ENCODE data around the gene JAZF1.

DNA sequence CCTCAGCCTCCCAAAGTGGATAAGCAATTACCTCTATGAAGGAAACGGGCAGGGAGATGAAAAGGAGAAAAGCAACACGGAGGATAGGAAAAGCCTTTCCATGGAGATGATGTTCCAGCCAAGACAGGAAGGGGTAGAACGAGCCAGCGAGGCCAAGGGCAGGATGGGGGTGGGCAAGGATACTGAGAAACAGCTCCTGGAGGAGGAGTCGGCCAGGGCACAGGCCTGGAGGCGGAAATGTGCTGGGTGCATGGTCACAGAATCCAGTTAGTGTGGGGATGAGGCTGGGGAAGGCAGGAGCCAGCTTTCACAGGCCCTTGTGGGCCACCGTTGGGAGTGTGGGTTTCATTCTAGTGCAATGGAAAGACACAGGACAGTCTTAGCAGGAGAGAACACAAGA lies 162.6 kb downstream of the JAZF1 start:
- TF ChIP-seq, protein P1, sequence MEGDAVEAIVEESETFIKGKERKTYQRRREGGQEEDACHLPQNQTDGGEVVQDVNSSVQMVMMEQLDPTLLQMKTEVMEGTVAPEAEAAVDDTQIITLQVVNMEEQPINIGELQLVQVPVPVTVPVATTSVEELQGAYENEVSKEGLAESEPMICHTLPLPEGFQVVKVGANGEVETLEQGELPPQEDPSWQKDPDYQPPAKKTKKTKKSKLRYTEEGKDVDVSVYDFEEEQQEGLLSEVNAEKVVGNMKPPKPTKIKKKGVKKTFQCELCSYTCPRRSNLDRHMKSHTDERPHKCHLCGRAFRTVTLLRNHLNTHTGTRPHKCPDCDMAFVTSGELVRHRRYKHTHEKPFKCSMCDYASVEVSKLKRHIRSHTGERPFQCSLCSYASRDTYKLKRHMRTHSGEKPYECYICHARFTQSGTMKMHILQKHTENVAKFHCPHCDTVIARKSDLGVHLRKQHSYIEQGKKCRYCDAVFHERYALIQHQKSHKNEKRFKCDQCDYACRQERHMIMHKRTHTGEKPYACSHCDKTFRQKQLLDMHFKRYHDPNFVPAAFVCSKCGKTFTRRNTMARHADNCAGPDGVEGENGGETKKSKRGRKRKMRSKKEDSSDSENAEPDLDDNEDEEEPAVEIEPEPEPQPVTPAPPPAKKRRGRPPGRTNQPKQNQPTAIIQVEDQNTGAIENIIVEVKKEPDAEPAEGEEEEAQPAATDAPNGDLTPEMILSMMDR (IDR thresholded peaks at IDR 0.05 in 2 of 3, conservative IDR thresholded peaks at IDR 0.05 in 1 of 3; ENCODE audit: borderline replicate concordance in 1 of 3, insufficient read depth in 1 of 3, low read depth in 2 of 3, low read length in 2 of 3): no peak
- TF ChIP-seq EZH2phosphoT487 (IDR thresholded peaks at IDR 0.05; ENCODE audit: borderline replicate concordance): no peak
- TF ChIP-seq POLR2AphosphoS5 (IDR thresholded peaks at IDR 0.05; ENCODE audit: low read depth, low read length): no peak
